Activated B cell treated with CpG ODN at 0.5 μM for 24 hours (primary cell): ENCODE results near the gene WAS. TPM values are rescaled to one million over a fixed set of nuclear protein-coding genes. Genes with fewer than 3 reads are reported as not detected.

ENCODE experiments used
- ATAC-seq: fragments of 200-7000 bp; cut with Tn5 transposase; one replicate; pipeline ENCODE4 v1.10.0; 2021; ENCODE audit warnings: low read depth, mild to moderate bottlenecking, moderate library complexity
- CTCF ChIA-PET: fragments of 350-600 bp; sonication (Branson Sonifier 250); formaldehyde crosslinking; loops from one replicate; lab custom pipeline; 2021; ENCODE audit warnings: antibody characterized with exemption; lab: Charles Lee
- POLR2A ChIA-PET: fragments of 350-600 bp; sonication (Branson Sonifier 250); formaldehyde crosslinking; loops from one replicate; lab custom pipeline; 2021; ENCODE audit warnings: antibody characterized with exemption; lab: Charles Lee
- DNase-seq: peaks from one replicate; pipeline ENCODE4 v3.0.0; 2022
- H3K27ac Mint-ChIP-seq: one replicate; pipeline ENCODE4 v1.8.0; 2020; ENCODE audit warnings: mixed read lengths
- H3K27me3 Mint-ChIP-seq: one replicate; pipeline ENCODE4 v1.8.0; 2021; ENCODE audit warnings: mixed read lengths
- H3K36me3 Mint-ChIP-seq: one replicate; pipeline ENCODE4 v1.8.0; 2021; ENCODE audit warnings: low read depth, mixed read lengths
- H3K4me1 Mint-ChIP-seq: one replicate; pipeline ENCODE4 v1.8.0; 2021; ENCODE audit warnings: mixed read lengths
- H3K4me3 Mint-ChIP-seq: one replicate; pipeline ENCODE4 v1.8.0; 2020; ENCODE audit warnings: mild to moderate bottlenecking, mixed read lengths
- H3K9me3 Mint-ChIP-seq: one replicate; pipeline ENCODE4 v1.8.0; 2020; ENCODE audit warnings: mixed read lengths
- intact Hi-C: fragments of 100-400 bp; cut with micrococcal nuclease; formaldehyde crosslinking; loops from one replicate; pipeline ENCODE4 v1.15.1; 2024
- total RNA-seq: library from RNA; stranded (reverse); gene quantifications from 2 replicates; pipeline ENCODE4 v1.2.3, GENCODE V29; 2022
- TF ChIP-seq, protein P1 (sequence below): fragments of 200-600 bp; IDR thresholded peaks from one replicate; pipeline ENCODE4 v1.8.0; 2022; ENCODE audit warnings: antibody characterized with exemption, mild to moderate bottlenecking

Gene WAS
- total RNA-seq, 1 donor from 2014 or later: 102 TPM

- Mint-ChIP-seq H3K36me3 (peaks cover 3% of the 10 kb centered on the region), H3K4me1 (peaks cover 15% of the 10 kb centered on the region), H3K27ac (peak overlapping the region; percentile 94), H3K27me3 (no peaks in the 10 kb centered on the region), H3K4me3 (peak overlapping the region; percentile 91), H3K9me3 (no peaks in the 10 kb centered on the region)
- CTCF ChIA-PET: no interaction called here
- TF ChIP-seq, protein P1, sequence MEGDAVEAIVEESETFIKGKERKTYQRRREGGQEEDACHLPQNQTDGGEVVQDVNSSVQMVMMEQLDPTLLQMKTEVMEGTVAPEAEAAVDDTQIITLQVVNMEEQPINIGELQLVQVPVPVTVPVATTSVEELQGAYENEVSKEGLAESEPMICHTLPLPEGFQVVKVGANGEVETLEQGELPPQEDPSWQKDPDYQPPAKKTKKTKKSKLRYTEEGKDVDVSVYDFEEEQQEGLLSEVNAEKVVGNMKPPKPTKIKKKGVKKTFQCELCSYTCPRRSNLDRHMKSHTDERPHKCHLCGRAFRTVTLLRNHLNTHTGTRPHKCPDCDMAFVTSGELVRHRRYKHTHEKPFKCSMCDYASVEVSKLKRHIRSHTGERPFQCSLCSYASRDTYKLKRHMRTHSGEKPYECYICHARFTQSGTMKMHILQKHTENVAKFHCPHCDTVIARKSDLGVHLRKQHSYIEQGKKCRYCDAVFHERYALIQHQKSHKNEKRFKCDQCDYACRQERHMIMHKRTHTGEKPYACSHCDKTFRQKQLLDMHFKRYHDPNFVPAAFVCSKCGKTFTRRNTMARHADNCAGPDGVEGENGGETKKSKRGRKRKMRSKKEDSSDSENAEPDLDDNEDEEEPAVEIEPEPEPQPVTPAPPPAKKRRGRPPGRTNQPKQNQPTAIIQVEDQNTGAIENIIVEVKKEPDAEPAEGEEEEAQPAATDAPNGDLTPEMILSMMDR: no peak
- POLR2A ChIA-PET: interaction anchor here (1.1 to 2.1 kb wide), 16 partner anchors 20 to 429 kb away, joined by 3 to 23 read pairs (median 8); partner anchors contain the start of genes GRIPAP1, HDAC6, OTUD5 and PQBP1
- no peak for ATAC-seq
- DNase-seq: no peak
- intact Hi-C loops: loop anchor here (1.0 to 2.0 kb wide), 7 partner anchors 42 to 199 kb away; partner anchors contain the start of genes PQBP1, RBM3, SUV39H1 and TIMM17B
These were observed 54.3 kb downstream of the WAS start for GRCh38 chrX:48737940-48738339.

Other genes starting within 250 kb of the WAS start
- 23.5 and 28.9 TPM in 2 replicates for gene SLC38A5, start 213.5 kb upstream of the WAS start, total RNA-seq
- gene FTSJ1, start 207.6 kb upstream of the WAS start, total RNA-seq: 39.9 and 44.5 TPM in 2 replicates
- 7.8 and 9.8 TPM in 2 replicates for gene PORCN, start 174.8 kb upstream of the WAS start, total RNA-seq
- gene EBP, start 162.0 kb upstream of the WAS start, total RNA-seq: 72.4 and 75.5 TPM in 2 replicates
- 16.4 and 19.4 TPM in 2 replicates for gene TBC1D25, start 144.1 kb upstream of the WAS start, total RNA-seq
- gene RBM3, start 109.3 kb upstream of the WAS start, total RNA-seq: 381 and 394 TPM in 2 replicates
- gene WDR13, start 86.3 kb upstream of the WAS start, total RNA-seq: 73.4 and 75.8 TPM in 2 replicates
- 9.1 and 10.8 TPM in 2 replicates for gene SUV39H1, start 12.9 kb downstream of the WAS start, total RNA-seq
- gene GLOD5, start 77.9 kb downstream of the WAS start, total RNA-seq: not detected in 2 replicates
- gene GATA1, start 102.8 kb downstream of the WAS start, total RNA-seq: not detected in 2 replicates
- gene HDAC6, start 118.3 kb downstream of the WAS start, total RNA-seq: 139 and 144 TPM in 2 replicates
- gene ERAS, start 142.7 kb downstream of the WAS start, total RNA-seq: not detected in 2 replicates
- gene PCSK1N, start 151.8 kb downstream of the WAS start, total RNA-seq: not detected in 2 replicates
- gene TIMM17B, start 214.0 kb downstream of the WAS start, total RNA-seq: 47.8 and 52.6 TPM in 2 replicates
- gene PQBP1, start 214.1 kb downstream of the WAS start, total RNA-seq: 81.6 and 91.5 TPM in 2 replicates
- gene SLC35A2, start 227.8 kb downstream of the WAS start, total RNA-seq: 17.3 and 18.4 TPM in 2 replicates
- gene PIM2, start 235.2 kb downstream of the WAS start, total RNA-seq: 321 and 351 TPM in 2 replicates